Stimulated activated CD8-positive, alpha-beta memory T cell treated with anti-CD3 and anti-CD28 coated beads, Interleukin-7, amount 100 ng/mL, for 1 hour (primary cell): ENCODE measurements around the gene CCDC50.

ENCODE experiments used
- DNase-seq, 2 donors: peaks; one replicate each; pipeline ENCODE4 v3.0.0-alpha.2; 2020; ENCODE audit warnings: low read depth in 2 of 2

CCDC50 gene

DNA sequence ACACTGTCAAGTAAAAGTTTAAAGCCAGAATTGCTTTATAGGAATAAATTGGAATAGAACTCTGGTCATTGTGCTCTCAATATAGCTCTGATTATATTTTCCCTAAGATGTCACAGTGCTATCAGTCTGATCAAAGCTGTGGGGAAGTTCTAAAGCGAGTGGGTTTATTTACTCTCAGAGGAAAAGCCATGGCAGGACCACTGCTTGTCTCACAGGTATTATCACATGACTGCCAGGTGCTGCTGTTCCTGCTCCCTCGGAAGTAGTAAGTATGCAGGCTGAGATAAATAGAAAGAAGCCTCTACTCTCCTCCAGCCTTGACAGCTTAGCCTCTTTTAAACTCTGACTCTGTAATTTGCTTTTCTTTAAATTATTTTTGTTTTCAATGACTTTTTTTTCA is 50.3 kb downstream of the CCDC50 start:
- DNase-seq, result no peak

DNA sequence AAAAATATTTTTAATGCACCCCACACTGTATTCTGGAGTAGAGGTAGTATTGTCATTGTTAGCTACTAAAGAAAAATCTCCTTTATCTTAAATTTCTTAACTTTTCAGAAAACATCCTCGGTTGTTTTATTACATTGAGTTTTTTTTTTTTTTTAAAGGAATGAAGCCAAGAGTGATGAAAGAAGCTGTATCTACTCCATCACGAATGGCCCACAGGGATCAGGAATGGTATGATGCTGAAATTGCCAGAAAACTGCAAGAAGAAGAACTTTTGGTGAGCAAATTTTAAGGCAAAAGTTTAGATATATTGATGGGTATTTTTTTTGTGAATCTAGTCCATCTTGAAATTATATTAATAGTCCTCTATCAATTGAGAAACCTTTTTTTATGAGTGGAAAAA is 50.8 kb downstream of the CCDC50 start:
- DNase-seq, result no peak

DNA sequence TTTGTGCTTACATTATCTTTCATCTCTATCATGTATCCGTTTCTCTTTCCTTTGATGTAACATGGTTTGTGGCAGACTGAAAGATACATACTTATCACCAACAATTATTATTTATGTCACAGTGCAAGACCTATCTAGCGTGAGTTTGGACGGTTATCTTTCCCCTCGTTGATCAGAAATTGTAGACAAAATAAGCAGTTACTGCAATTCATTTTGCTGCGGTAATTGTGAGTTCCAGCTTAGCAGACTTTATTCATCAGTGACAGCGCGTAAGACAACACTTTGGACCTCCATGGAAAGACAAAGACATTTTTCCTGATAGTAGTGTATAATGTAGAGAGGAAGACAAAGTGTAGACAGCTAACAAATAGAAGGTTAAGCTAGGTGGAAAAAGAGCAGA is 52.1 kb downstream of the CCDC50 start:
- no peak for DNase-seq

DNA sequence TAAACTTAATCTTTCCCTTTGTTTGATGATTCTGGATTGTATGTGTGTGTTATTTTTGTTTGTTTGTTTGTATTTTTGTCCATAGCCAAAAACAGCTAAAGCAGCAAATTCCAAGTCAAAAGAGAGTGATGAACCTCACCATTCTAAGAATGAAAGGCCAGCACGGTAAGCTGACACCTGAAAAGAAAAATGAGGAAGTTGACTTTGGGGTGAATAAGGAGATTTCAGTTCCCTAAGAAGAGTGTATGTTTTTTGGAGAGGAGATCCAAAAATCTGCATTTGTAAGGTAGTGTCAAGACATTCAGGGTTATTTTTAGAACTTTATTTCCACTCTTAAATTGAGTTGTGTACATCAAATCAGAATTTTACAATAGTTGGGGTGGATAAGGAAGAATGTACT is 53.5 kb downstream of the CCDC50 start:
- DNase-seq, result no peak

DNA sequence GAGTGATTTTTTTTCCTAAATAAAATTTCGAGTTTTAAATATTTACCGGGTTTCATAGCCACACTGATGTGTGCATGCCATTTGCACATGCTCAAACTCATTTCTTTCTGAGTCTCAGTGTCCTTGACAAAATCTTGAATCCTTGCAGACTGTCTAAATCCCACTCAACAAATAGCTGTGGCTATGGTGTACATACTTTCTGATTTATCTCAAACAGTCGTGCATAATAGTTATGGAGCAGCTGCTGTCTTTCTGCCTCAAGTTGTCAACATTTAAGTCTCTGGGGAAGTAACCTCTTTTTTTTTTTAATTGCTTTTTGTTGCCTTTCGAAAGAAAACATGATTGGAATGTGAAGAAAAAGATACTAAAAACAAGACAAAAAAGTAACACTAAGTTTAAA is 53.9 kb downstream of the CCDC50 start:
- DNase-seq, result no peak

DNA sequence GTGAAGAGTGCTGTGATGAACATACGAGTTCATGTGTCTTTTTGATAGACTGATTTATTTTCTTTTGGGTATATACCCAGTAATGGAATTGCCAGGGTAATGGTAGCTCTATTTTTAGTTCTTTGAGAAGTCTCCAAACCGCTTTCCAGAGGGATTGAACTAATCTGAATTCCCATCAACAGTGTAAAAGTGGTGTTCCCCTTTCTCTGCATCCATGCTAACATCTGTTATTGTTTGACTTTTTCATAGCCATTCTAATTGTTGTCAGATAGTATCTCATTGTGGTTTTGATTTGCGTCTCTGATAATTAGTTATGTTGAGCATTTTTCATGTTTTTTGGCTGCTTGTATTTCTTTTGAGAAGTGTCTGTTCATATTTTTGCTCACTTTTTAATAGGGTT is 55.9 kb downstream of the CCDC50 start:
- DNase-seq, result no peak

DNA sequence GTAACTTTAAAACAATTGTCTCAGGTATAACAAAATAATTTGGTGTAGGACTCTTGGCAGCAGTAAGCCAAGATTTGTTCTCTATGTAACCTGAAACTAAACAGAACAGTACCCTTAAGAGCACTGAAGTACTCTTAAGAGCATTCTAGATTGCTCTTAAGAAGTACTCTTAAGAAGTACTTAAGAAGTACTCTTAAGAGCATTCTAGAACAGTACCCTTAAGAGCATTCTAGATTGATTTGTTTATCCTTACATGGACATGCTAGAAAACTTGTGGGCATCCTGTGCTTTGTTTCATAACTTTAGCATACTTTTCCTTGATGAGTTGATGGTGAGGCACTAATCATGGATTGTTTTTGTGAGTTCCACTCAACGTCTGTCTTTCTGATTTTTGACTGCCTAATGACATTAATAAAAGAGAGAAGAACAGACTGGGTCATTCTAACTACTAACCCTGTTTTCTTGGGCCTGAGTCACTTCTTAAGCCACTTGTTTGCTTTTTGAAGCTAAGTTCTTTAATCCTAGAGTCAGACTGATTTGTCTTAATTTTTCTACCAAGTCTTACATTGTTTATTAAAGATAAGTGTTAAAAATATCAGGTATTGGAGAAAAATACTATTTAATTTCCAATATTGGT is 58.4 kb downstream of the CCDC50 start:
- DNase-seq, result no peak

DNA sequence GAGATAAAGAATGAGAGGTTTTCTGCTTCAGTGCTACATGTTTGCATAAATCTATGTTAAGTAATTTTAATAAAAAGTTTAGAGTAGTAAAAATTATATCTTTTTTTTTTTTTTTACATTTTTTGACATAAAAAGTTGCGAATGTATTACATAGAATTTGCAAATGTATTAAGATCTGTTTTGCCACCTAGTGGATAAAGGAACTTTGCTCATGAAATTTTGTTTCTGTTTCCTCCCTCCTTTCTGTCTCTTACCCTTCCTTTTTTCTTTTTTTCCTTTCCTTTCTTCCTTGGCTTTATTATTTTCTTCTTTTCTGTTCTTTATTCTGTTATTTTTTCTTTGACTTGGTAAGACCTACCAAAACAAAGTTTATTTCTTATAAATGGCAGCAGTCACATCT is 59.6 kb downstream of the CCDC50 start:
- DNase-seq, result no peak

DNA sequence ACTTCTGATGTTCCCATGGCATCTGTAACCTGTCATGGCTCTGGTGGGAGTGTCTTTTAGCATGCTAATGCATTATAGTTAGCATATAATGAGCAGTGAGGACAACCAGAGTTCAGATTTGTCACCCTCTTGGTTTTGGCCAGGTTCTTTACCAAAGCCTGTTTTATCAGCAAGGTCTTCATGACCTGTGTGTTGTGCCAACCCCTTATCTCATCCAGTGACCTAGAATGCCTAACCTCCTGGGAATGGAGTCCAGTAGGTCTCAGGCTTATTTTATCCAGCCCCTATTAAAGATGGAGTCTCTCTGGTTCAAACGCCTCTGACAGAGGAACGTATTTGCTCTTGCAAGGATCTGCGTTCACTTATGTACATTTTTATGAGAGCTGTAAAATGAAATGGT is 61.4 kb downstream of the CCDC50 start:
- DNase-seq, result no peak

DNA sequence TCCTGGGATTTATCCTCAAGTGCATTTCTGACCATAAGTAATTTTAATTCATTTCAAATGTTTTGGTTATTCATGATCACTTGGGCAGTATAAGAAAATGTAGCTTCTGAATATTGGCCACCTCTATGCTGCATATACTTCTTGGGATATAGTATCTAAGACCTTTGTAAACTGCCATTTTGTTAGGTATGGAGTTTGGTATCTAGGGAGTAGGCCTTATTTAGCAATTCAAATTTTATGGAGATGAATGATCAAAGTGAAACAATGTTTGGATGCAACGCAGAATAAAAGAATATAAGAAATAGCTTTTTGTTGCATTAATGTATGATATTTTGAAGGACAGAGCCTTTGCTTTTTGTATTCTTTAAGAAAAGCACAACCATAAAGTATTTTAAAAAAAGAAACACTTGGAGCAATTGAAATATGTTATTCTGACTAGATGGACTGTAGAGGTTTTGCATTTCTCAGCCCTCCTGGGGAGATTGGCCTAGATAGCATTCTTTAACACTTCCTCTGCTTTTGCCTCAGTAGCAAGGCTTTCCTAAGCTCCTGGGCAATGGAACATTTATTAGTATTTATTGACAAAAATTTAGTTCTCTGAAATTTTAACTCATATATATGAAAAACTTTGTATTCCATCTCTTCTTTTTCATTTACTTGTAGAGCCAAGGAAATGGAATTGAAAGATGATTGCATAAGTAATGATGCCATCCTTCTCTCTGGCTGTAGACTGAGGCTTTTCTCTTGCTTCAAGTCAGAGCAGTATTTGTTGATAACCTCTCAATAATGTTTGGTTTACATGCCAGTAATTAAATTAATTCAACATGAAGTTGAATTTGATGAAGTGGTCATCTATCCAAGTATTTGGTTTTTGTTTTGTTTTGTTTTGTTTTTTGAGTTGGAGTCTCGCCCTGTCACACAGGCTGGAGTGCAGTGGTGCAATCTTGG is 62.9 kb downstream of the CCDC50 start:
- no peak for DNase-seq

DNA sequence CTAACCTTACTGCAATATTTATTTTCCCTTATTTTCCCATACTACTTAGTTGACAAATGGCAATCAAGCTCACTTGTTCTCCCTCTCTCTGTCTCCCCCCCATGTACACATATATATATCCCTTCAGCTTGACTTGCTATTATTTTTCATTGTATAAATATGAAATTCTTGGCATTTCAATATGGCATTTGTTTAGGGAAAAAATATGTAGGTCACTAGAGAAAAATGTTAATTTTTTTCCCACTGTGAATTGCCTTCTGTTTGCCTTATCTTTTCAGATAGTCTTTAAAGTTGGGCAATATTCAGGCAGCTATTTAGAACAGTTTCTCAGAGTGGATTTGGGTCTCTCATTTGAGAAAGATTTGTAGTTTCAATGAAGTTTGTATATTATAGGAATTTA is 64.0 kb downstream of the CCDC50 start:
- DNase-seq, result no peak

DNA sequence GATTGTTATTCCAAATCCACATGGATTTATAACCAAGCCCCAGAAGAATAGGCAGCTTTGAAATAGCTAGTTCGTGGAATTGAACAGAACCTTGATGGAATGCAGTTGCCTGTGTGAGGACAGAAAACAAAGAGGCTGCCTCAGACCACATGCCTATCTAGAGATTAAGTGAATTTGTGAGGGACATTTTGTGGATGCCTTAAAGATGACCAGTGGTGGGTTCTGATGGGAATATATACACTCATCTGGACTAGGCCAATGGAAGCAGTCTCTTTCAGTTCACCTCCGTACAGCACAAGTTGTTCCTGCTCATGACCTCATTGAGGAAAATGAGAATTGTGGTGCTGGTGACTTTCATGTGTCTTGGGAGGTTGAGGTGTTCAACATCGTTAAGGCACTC is 68.6 kb downstream of the CCDC50 start:
- DNase-seq, result no peak

DNA sequence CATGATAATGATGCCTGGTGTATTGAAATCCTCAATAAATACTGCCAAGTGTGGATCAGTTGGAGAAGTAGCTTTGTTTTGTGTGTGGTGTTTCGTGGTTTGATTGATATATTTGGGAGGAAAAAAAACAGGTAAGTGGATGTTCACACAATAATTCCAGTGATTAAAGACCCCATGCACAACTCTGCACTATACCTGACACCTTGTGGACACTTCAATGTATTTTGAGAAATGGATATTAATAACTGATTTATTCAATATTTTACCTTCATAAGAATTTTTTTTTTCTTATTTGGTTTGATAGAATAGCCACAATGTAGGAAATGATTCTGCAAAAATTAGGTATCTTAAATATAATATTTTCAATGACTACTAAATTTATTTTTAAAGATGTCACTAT is 69.4 kb downstream of the CCDC50 start:
- DNase-seq, result no peak

DNA sequence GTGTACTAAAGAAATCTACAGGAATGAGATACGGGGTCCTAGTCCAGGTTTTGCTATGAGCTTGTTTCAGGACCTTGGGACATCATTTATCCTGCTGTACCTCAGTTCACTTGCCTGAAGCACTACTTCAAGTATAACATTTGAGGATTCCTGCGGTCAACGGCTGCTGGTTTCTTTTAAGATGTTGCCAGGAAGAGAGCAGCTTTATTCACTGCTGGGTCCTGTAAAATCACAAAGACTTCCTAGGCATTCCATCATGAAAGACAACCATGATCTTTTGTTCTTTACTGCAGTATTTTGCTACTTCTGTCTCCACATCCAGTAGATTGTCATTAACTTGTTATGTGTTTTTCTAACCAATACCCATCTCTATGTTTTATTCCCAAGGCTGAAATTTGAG is 70.7 kb downstream of the CCDC50 start:
- DNase-seq, result no peak

DNA sequence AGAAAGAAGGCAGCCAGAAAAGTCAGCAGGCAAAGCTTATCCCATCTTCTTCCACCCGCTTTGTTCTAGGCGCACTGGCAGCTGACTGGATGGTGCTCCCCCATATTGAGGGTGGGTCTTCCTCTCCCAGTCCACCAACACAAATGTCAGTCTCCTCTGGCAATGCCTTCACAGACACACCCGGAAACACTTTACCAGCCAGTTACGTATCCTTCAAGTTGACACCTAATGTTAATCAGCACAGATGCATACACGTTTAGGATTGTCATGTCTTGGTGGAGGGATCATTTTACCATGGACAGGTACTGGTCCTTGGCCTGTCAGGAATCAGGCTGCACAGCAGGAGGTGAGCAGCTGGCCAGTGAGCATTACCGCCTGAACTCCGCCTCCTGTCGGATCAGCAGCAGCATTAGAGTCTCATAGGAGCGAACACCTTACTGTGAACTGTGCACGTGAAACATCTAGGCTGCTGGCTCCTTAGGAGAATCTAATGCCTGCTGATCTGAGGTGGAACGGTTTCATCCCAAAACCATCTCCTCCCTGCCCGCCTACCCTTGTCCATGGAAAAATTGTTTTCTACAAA is 72.7 kb downstream of the CCDC50 start:
- DNase-seq, result no peak

DNA sequence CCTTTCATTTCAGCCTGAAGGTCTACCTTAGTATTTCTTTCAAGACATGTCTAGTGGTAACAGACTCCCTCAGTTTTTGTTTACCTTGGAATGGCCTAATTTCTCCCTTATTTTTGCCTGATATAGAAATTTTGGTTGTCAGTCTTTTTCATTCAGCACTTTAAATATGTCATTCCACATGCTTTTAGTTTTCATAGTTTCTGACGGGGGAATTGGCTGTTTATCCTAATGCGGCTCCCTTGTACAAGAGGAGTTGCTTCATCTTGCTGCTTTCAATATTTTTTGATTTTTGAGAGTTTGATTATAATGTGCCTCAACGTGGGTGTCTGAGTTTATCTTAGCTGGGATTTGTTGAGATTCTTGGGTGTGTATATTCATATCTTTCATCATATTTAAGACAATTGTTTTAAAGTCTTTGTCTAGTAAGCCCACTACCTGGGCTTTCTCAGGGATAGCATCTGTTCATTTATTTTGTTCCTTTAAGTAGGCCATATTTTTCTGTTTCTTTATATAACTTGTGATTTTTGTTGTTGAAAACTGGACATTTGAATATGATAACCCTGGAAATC is 80.7 kb downstream of the CCDC50 start:
- DNase-seq, result no peak

DNA sequence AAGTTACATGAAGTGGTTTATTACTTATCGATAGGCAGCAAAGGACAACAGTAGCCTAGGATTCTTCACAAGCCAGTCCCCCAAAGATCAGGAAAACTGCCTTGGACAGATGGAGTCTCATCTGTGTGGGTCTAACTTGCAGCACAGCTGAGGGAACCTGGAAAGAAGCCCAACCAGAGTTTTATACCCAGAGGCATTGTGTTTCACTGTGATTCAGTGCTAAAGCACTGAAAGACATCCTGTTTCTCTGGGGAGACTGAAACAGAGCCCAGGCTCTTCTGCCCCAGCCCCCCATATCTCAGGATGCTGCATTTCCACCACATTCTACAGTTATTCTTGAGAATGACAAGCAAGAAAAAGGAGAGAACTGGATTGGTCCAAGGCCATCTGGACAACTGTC is 83.6 kb downstream of the CCDC50 start:
- DNase-seq, result no peak

DNA sequence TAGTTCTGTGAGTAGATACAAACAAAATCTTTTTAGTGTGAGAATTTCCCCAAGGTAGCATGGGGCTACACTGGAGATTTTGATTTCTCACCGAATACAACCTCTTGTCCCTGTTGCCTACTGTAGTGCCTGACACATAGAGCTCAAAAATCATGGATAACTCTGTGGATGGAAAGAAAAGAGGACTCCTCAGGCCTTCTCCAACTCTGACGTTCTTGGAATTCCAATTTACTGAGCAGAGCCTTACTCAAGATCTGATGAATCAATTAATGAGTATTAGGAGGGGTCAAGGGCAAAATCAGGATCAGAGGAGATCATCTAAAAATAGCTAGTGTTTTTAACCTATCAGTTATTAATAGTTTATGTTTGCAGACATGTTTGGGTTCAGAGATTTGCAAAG is 85.1 kb downstream of the CCDC50 start:
- DNase-seq, result no peak

DNA sequence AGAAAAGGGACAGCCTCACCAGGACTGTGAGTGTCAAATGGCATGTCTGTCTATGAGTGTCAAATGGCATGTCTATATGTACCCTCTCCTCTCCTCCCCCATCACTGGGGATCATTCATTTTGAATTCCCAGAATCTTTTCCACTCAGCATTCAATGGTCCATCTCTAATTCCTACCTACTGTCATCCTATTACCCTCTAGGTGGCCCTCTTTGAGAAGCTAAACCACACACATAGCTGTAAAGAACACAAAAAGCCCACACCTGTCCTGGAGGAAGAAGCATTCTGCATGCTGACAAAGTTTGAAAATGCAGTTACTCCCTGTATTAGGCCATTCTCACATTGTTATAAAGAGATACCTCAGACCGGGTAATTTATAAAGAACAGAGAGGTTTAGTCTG is 85.5 kb downstream of the CCDC50 start:
- no peak for DNase-seq

DNA sequence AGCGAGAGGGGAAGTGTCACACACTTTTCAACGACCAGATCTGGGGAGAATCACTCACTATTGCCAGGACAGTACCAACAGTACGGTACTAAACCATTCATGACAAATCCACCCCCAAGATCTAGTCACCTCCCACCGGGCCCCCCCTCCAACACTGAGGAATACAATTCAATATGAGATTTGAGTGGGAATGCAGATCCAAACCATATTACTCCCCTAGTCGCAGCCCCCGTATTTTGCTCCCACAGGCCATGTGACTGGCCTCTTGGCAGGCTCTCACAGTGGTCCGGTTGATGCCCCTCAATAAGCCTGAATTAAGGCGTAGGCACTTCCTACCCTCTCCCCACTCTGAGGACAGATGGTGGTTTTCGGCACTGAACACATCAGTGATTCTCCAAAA is 86.4 kb downstream of the CCDC50 start:
- no peak for DNase-seq

DNA sequence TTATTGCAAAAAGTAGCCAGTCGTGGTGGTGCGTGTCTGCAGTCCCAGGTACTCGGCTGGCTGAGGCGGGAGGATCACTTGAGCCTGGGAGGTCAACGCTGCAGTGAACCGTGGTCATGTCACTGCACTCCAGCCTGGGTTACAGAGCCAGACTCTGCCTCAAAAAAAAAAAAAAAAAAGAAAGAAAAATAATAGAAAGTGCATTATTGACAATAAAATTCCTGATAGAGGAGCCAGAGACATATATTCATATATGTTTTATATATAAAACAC is 88.2 kb downstream of the CCDC50 start:
- no peak for DNase-seq

DNA sequence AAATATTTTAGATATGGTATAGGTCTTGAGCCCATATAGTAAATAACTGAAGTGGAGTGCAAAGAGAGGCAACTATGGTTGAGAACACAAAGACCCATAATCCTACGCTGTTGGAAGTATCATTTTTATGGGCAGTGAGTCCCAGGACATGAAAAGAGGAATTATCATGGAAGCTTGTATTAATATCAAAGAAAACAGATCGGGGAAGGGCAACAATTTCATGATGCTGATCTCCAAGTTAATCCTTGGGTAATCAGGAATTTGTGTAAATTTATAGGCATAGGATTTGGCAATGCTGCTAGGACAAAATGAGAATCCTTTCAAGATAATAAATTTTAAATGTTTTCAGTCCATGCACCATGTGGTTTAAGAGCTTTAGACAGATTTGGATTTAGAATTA is 91.6 kb downstream of the CCDC50 start:
- no peak for DNase-seq

DNA sequence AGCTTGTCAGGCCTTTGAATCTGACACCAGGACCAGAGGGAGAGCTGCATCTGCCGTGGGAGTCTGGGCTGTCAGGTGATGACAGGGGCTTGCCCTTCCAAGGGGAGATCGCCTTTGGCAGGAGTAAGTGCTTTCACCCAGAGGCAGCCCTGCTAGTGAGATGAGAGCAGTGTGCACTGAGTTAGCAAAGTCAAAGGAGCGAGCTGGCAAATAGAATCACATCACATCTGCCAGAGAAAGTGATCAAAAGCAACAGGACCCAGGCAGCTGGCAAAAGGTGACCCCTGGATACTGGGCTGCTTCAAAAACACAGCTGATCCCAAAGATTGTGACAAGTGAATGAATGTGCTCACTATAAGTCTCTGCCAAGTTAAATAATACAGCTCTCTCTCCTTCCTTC is 95.7 kb downstream of the CCDC50 start:
- no peak for DNase-seq
